Mesenchymal stem cell (in vitro differentiated cells and primary cell): Measurements from ENCODE around the gene ZBED2.

ENCODE experiments used
- DNase-seq: peaks from one replicate; pipeline ENCODE4 v3.0.0-alpha.2; 2013
- H2AFZ ChIP-seq: one replicate; pipeline ENCODE4 v1.6.1; 2013; ENCODE audit warnings: low read depth, mild to moderate bottlenecking, control low read depth, inconsistent platforms, low read length, moderate library complexity
- H2AK5ac ChIP-seq: 2 replicates; pipeline ENCODE4 v1.6.1; 2013; ENCODE audit warnings: low read length, moderate library complexity, mild to moderate bottlenecking, inconsistent platforms; ENCODE audit not compliant: severe bottlenecking
- H2BK120ac ChIP-seq: one replicate; pipeline ENCODE4 v1.6.1; 2013; ENCODE audit warnings: low read depth, mild to moderate bottlenecking, inconsistent platforms, low read length, moderate library complexity
- H2BK12ac ChIP-seq, 2 experiments: one replicate each; pipeline ENCODE4 v1.6.1; 2013; ENCODE audit warnings: inconsistent platforms in 2 of 2, low read length in 2 of 2, mild to moderate bottlenecking in 2 of 2, moderate library complexity in 2 of 2, control low read depth in 1 of 2
- H2BK15ac ChIP-seq: one replicate; pipeline ENCODE4 v1.6.1; 2013; ENCODE audit warnings: mild to moderate bottlenecking, low read depth, inconsistent platforms; ENCODE audit not compliant: poor library complexity, severe bottlenecking
- H2BK5ac ChIP-seq: 2 replicates; pipeline ENCODE4 v1.6.1; 2013; ENCODE audit warnings: low read depth, mild to moderate bottlenecking, low read length, control low read depth, inconsistent platforms; ENCODE audit not compliant: poor library complexity, severe bottlenecking
- H3K14ac ChIP-seq, 2 experiments: one replicate each; pipeline ENCODE4 v1.6.1; 2013; ENCODE audit warnings: inconsistent platforms in 2 of 2, low read length in 2 of 2, control low read depth in 1 of 2, mild to moderate bottlenecking in 1 of 2, moderate library complexity in 1 of 2
- H3K18ac ChIP-seq, 2 experiments: one replicate each; pipeline ENCODE4 v1.6.1; 2013; ENCODE audit warnings: inconsistent platforms in 2 of 2, low read length in 2 of 2, control low read depth in 1 of 2, low read depth in 1 of 2, mild to moderate bottlenecking in 1 of 2
- H3K23ac ChIP-seq, 2 experiments: one replicate each; pipeline ENCODE4 v1.6.1; 2013; ENCODE audit warnings: inconsistent platforms in 2 of 2, low read length in 2 of 2, mild to moderate bottlenecking in 2 of 2, moderate library complexity in 2 of 2, control low read depth in 1 of 2
- H3K27ac ChIP-seq: 2 replicates; pipeline ENCODE4 v1.5.1; 2013; ENCODE audit warnings: mild to moderate bottlenecking, moderate library complexity, low read length, control low read depth, inconsistent platforms; ENCODE audit not compliant: poor library complexity, severe bottlenecking
- H3K27me3 ChIP-seq, 2 experiments: 2 replicates each; pipeline versions ENCODE4 v1.6.1 to v1.7.0; 2013; ENCODE audit warnings: low read length in 2 of 2, mild to moderate bottlenecking in 2 of 2, moderate library complexity in 2 of 2, control low read depth in 1 of 2, inconsistent platforms in 1 of 2; ENCODE audit not compliant: control insufficient read depth in 1 of 2, insufficient read depth in 1 of 2
- H3K36me3 ChIP-seq, 2 experiments: 2 replicates each; pipeline versions ENCODE4 v1.6.1 to v1.7.0; 2013; ENCODE audit warnings: low read length in 2 of 2, control low read depth in 1 of 2, inconsistent platforms in 1 of 2, low read depth in 1 of 2, mild to moderate bottlenecking in 1 of 2; ENCODE audit not compliant: insufficient read depth in 2 of 2, control insufficient read depth in 1 of 2
- H3K4ac ChIP-seq, 2 experiments: one replicate each; pipeline ENCODE4 v1.6.1; 2013; ENCODE audit warnings: inconsistent platforms in 2 of 2, low read length in 2 of 2, mild to moderate bottlenecking in 2 of 2, moderate library complexity in 2 of 2, control low read depth in 1 of 2, low read depth in 1 of 2
- H3K4me1 ChIP-seq: 2 replicates; pipeline ENCODE4 v1.6.1; 2013; ENCODE audit warnings: low read depth, low read length, control low read depth; ENCODE audit not compliant: control insufficient read depth, insufficient read depth
- H3K4me2 ChIP-seq: 2 replicates; pipeline ENCODE4 v1.6.1; 2013; ENCODE audit warnings: low read length, mild to moderate bottlenecking, inconsistent platforms; ENCODE audit not compliant: poor library complexity, severe bottlenecking
- H3K4me3 ChIP-seq, 2 experiments: 2 replicates each; pipeline versions ENCODE4 v1.5.1 to v1.7.0; 2013; ENCODE audit warnings: low read length in 2 of 2, mild to moderate bottlenecking in 2 of 2, control low read depth in 1 of 2, low read depth in 1 of 2; ENCODE audit not compliant: insufficient read depth in 1 of 2
- H3K79me1 ChIP-seq: replicated peaks from 2 replicates; pipeline ENCODE4 v1.6.1; 2013; ENCODE audit warnings: mild to moderate bottlenecking, control low read depth, low read length, inconsistent platforms; ENCODE audit not compliant: poor library complexity, severe bottlenecking
- H3K9ac ChIP-seq: 2 replicates; pipeline ENCODE4 v1.7.0; 2013; ENCODE audit warnings: mild to moderate bottlenecking, low read length, moderate library complexity
- H3K9me3 ChIP-seq: 2 replicates; pipeline ENCODE4 v1.7.0; 2013; ENCODE audit warnings: mild to moderate bottlenecking, low read length; ENCODE audit not compliant: control insufficient read depth
- H4K8ac ChIP-seq: one replicate; pipeline ENCODE4 v1.6.1; 2013; ENCODE audit warnings: inconsistent platforms, mild to moderate bottlenecking, low read length, moderate library complexity
- H4K91ac ChIP-seq: one replicate; pipeline ENCODE4 v1.6.1; 2013; ENCODE audit warnings: mild to moderate bottlenecking, low read length, inconsistent platforms
- WGBS: methylation state at CpG from one replicate; pipeline ENCODE4 v1.1.7; 2013; ENCODE audit warnings: mixed read lengths; 5-methylcytosine and 5-hydroxymethylcytosine counted together

Gene ZBED2

GRCh38 chr3:111605493-111605892 is 10.3 kb upstream of the ZBED2 start:
- H3K23ac ChIP-seq, result no peak overlapping the region
- no peak overlapping the region for H2AK5ac ChIP-seq
- H3K79me1 ChIP-seq, result no peaks in the 10 kb centered on the region
- no peak overlapping the region for H4K91ac ChIP-seq
- DNase-seq, result no peak
- H3K36me3 ChIP-seq, result no peaks in the 10 kb centered on the region
- H3K4me3 ChIP-seq, result no peak overlapping the region
- H3K4me2 ChIP-seq, result no peak overlapping the region
- no peak overlapping the region for H2BK120ac ChIP-seq
- no peak overlapping the region for H2AFZ ChIP-seq
- WGBS, result 91% methylated on average over 1 of the region's 2 CpGs
- no peak overlapping the region for H2BK5ac ChIP-seq
- no peak overlapping the region for H4K8ac ChIP-seq
- H3K27me3 ChIP-seq, result no peaks in the 10 kb centered on the region
- no peak overlapping the region for H3K4ac ChIP-seq
- no peak overlapping the region for H3K14ac ChIP-seq
- peaks cover 1% of the 10 kb centered on the region for H3K4me1 ChIP-seq
- no peak overlapping the region for H2BK12ac ChIP-seq
- no peak overlapping the region for H2BK15ac ChIP-seq
- no peak overlapping the region for H3K18ac ChIP-seq
- no peak overlapping the region for H3K27ac ChIP-seq
- H3K9ac ChIP-seq, result no peak overlapping the region
- H3K9me3 ChIP-seq, result no peaks in the 10 kb centered on the region

- Histone ChIP-seq H3K9me3 (no peaks in the 10 kb centered on the region), H2BK15ac (no peak overlapping the region), H4K91ac (no peak overlapping the region), H3K4ac (no peak overlapping the region), H3K79me1 (no peaks in the 10 kb centered on the region), H3K27ac (no peak overlapping the region), H3K4me3 (no peak overlapping the region), H3K36me3 (no peaks in the 10 kb centered on the region), H4K8ac (no peak overlapping the region), H3K4me2 (no peak overlapping the region), H2AFZ (no peak overlapping the region), H3K18ac (no peak overlapping the region), H3K14ac (no peak overlapping the region), H2BK5ac (no peak overlapping the region), H2BK120ac (no peak overlapping the region), H3K9ac (no peak overlapping the region), H3K23ac (no peak overlapping the region), H2AK5ac (no peak overlapping the region), H3K27me3 (no peaks in the 10 kb centered on the region), H3K4me1 (peaks cover 1% of the 10 kb centered on the region), H2BK12ac (no peak overlapping the region)
- peak; percentile 56 for DNase-seq
Measured at GRCh38 chr3:111605018-111605417, 9.9 kb upstream of the ZBED2 start.

GRCh38 chr3:111604119-111604518 is 9.0 kb upstream of the ZBED2 start:
- no peaks in the 10 kb centered on the region for H3K79me1 ChIP-seq
- H3K18ac ChIP-seq, result peak overlapping the region; percentile 21 to 49
- H3K9me3 ChIP-seq, result no peaks in the 10 kb centered on the region
- 69% methylated on average over 2 of the region's 2 CpGs for WGBS
- H3K27me3 ChIP-seq, result no peaks in the 10 kb centered on the region
- no peak overlapping the region for H4K91ac ChIP-seq
- H2AK5ac ChIP-seq, result peak overlapping the region; percentile 68
- H2BK120ac ChIP-seq, result no peak overlapping the region
- H3K4ac ChIP-seq, result no peak overlapping the region
- peaks cover 1% of the 10 kb centered on the region for H3K4me1 ChIP-seq
- H3K23ac ChIP-seq, result peak overlapping the region in 1 of 2 experiments; percentile 64
- H3K4me3 ChIP-seq, result no peak overlapping the region
- H3K27ac ChIP-seq, result no peak overlapping the region
- no peak overlapping the region for H2BK5ac ChIP-seq
- H3K9ac ChIP-seq, result no peak overlapping the region
- no peak overlapping the region for H2BK15ac ChIP-seq
- H3K4me2 ChIP-seq, result no peak overlapping the region
- H4K8ac ChIP-seq, result no peak overlapping the region
- H2AFZ ChIP-seq, result no peak overlapping the region
- no peak for DNase-seq
- H2BK12ac ChIP-seq, result no peak overlapping the region
- no peak overlapping the region for H3K14ac ChIP-seq
- H3K36me3 ChIP-seq, result no peaks in the 10 kb centered on the region

- Histone ChIP-seq H2BK5ac (no peak overlapping the region), H3K4me2 (no peak overlapping the region), H3K4me3 (no peak overlapping the region), H3K4ac (no peak overlapping the region), H2BK120ac (no peak overlapping the region), H3K18ac (no peak overlapping the region), H3K9me3 (no peaks in the 10 kb centered on the region), H3K27ac (no peak overlapping the region), H4K8ac (no peak overlapping the region), H3K23ac (no peak overlapping the region), H4K91ac (no peak overlapping the region), H3K27me3 (no peaks in the 10 kb centered on the region), H2BK12ac (no peak overlapping the region), H3K36me3 (no peaks in the 10 kb centered on the region), H3K4me1 (peaks cover 1% of the 10 kb centered on the region), H2AFZ (no peak overlapping the region), H3K14ac (no peak overlapping the region), H3K9ac (no peak overlapping the region), H2AK5ac (peak overlapping the region; percentile 68), H2BK15ac (no peak overlapping the region), H3K79me1 (no peaks in the 10 kb centered on the region)
- no CpG with 5 or more reads among the region's 1 CpG for WGBS
- no peak for DNase-seq
Measured at GRCh38 chr3:111603679-111604078, 8.5 kb upstream of the ZBED2 start.
